ENCODE results near the gene SEL1L. TPM values are rescaled to one million over a fixed set of nuclear protein-coding genes. Genes with fewer than 3 reads are reported as not detected.

The SEL1L gene
- polyA plus RNA-seq, 1 donor from 2014 or later, result 39.7 TPM

- Histone ChIP-seq H3K4me2 (ENCODE audit: low read length) (peak overlapping the region; percentile 64), H3K79me2 (replicated peaks; ENCODE audit: insufficient read depth, low read length) (peaks cover 13% of the 10 kb centered on the region), H3K4me3 (ENCODE audit: low read length) (peak overlapping the region; percentile 99), H3K9me2 (ENCODE audit: insufficient read depth, low read length) (no peaks in the 10 kb centered on the region), H2AFZ (ENCODE audit: low read depth, low read length) (peak overlapping the region; percentile 48), H3K27me3 (ENCODE audit: insufficient read depth, low read depth, low read length) (peaks cover 4% of the 10 kb centered on the region), H3K9ac (ENCODE audit: low read length) (peak overlapping the region; percentile 70), H3F3A (ENCODE audit: insufficient read depth, low read length, poor library complexity, severe bottlenecking) (peaks cover 5% of the 10 kb centered on the region), H3K36me3 (ENCODE audit: insufficient read depth, low read length) (no peaks in the 10 kb centered on the region), H3K27ac (ENCODE audit: low read length) (no peak overlapping the region), H4K20me1 (ENCODE audit: insufficient read depth) (no peaks in the 10 kb centered on the region), H3K9me3 (ENCODE audit: low read length) (no peaks in the 10 kb centered on the region)
- TF ChIP-seq, protein P1, sequence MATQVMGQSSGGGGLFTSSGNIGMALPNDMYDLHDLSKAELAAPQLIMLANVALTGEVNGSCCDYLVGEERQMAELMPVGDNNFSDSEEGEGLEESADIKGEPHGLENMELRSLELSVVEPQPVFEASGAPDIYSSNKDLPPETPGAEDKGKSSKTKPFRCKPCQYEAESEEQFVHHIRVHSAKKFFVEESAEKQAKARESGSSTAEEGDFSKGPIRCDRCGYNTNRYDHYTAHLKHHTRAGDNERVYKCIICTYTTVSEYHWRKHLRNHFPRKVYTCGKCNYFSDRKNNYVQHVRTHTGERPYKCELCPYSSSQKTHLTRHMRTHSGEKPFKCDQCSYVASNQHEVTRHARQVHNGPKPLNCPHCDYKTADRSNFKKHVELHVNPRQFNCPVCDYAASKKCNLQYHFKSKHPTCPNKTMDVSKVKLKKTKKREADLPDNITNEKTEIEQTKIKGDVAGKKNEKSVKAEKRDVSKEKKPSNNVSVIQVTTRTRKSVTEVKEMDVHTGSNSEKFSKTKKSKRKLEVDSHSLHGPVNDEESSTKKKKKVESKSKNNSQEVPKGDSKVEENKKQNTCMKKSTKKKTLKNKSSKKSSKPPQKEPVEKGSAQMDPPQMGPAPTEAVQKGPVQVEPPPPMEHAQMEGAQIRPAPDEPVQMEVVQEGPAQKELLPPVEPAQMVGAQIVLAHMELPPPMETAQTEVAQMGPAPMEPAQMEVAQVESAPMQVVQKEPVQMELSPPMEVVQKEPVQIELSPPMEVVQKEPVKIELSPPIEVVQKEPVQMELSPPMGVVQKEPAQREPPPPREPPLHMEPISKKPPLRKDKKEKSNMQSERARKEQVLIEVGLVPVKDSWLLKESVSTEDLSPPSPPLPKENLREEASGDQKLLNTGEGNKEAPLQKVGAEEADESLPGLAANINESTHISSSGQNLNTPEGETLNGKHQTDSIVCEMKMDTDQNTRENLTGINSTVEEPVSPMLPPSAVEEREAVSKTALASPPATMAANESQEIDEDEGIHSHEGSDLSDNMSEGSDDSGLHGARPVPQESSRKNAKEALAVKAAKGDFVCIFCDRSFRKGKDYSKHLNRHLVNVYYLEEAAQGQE (IDR thresholded peaks at IDR 0.05; ENCODE audit: borderline replicate concordance), result no peak
- peak; percentile 31 for TF ChIP-seq SMC3 (conservative IDR thresholded peaks at IDR 0.05; ENCODE audit: poor library complexity)
- peak; percentile 52 for TF ChIP-seq POLR2AphosphoS5 (IDR thresholded peaks at IDR 0.05)
- TF ChIP-seq, protein P2, sequence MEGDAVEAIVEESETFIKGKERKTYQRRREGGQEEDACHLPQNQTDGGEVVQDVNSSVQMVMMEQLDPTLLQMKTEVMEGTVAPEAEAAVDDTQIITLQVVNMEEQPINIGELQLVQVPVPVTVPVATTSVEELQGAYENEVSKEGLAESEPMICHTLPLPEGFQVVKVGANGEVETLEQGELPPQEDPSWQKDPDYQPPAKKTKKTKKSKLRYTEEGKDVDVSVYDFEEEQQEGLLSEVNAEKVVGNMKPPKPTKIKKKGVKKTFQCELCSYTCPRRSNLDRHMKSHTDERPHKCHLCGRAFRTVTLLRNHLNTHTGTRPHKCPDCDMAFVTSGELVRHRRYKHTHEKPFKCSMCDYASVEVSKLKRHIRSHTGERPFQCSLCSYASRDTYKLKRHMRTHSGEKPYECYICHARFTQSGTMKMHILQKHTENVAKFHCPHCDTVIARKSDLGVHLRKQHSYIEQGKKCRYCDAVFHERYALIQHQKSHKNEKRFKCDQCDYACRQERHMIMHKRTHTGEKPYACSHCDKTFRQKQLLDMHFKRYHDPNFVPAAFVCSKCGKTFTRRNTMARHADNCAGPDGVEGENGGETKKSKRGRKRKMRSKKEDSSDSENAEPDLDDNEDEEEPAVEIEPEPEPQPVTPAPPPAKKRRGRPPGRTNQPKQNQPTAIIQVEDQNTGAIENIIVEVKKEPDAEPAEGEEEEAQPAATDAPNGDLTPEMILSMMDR (IDR thresholded peaks at IDR 0.05; ENCODE audit: poor library complexity, severe bottlenecking), result no peak
- no peak for TF ChIP-seq RAD21 (conservative IDR thresholded peaks at IDR 0.05)
- peak; percentile 24 for TF ChIP-seq EP300 (conservative IDR thresholded peaks at IDR 0.05; ENCODE audit: poor library complexity, severe bottlenecking)
- TF ChIP-seq TAF1 (IDR thresholded peaks at IDR 0.05; ENCODE audit: low read depth), result no peak
- TF ChIP-seq MXI1 (conservative IDR thresholded peaks at IDR 0.05; ENCODE audit: poor library complexity, severe bottlenecking), result peak; percentile 66
- no peak for TF ChIP-seq EZH2 (IDR thresholded peaks at IDR 0.05; ENCODE audit: borderline replicate concordance, insufficient read depth, low read length, poor library complexity, severe bottlenecking)
Measured at GRCh38 chr14:81436296-81437138, 97.1 kb downstream of the SEL1L start.

GRCh38 chr14:81435391-81436295, 98.0 kb downstream of the SEL1L start:
- Histone ChIP-seq H4K20me1 (ENCODE audit: insufficient read depth) (no peaks in the 10 kb centered on the region), H3K9me3 (ENCODE audit: low read length) (no peaks in the 10 kb centered on the region), H3K27ac (ENCODE audit: low read length) (peak overlapping the region; percentile 72), H3K9ac (ENCODE audit: low read length) (peak overlapping the region; percentile 70), H3K36me3 (ENCODE audit: insufficient read depth, low read length) (no peaks in the 10 kb centered on the region), H3K9me2 (ENCODE audit: insufficient read depth, low read length) (no peaks in the 10 kb centered on the region), H3K27me3 (ENCODE audit: insufficient read depth, low read depth, low read length) (peaks cover 4% of the 10 kb centered on the region), H2AFZ (ENCODE audit: low read depth, low read length) (peak overlapping the region; percentile 75), H3K4me3 (ENCODE audit: low read length) (peak overlapping the region; percentile 99), H3K79me2 (replicated peaks; ENCODE audit: insufficient read depth, low read length) (peaks cover 13% of the 10 kb centered on the region), H3F3A (ENCODE audit: insufficient read depth, low read length, poor library complexity, severe bottlenecking) (peaks cover 5% of the 10 kb centered on the region), H3K4me2 (ENCODE audit: low read length) (peak overlapping the region; percentile 86)
- TF ChIP-seq, protein P2 (IDR thresholded peaks at IDR 0.05; ENCODE audit: poor library complexity, severe bottlenecking), result no peak
- TF ChIP-seq EP300 (conservative IDR thresholded peaks at IDR 0.05; ENCODE audit: poor library complexity, severe bottlenecking) (no peak), POLR2AphosphoS5 (IDR thresholded peaks at IDR 0.05) (peak; percentile 60), RAD21 (conservative IDR thresholded peaks at IDR 0.05) (peak; percentile 36), EZH2 (IDR thresholded peaks at IDR 0.05; ENCODE audit: borderline replicate concordance, insufficient read depth, low read length, poor library complexity, severe bottlenecking) (no peak), MXI1 (conservative IDR thresholded peaks at IDR 0.05; ENCODE audit: poor library complexity, severe bottlenecking) (peak; percentile 74), SMC3 (conservative IDR thresholded peaks at IDR 0.05; ENCODE audit: poor library complexity) (no peak), TAF1 (IDR thresholded peaks at IDR 0.05; ENCODE audit: low read depth) (peak; percentile 36)
- TF ChIP-seq, protein P1 (IDR thresholded peaks at IDR 0.05; ENCODE audit: borderline replicate concordance), result no peak
